M059J (cell line): ENCODE results near the gene FZD7. TPM values are rescaled to one million over a fixed set of nuclear protein-coding genes. Genes with fewer than 3 reads are reported as not detected.

Experiments
- DNase-seq: peaks from one replicate; pipeline ENCODE4 v3.0.0-alpha.2; 2012; ENCODE audit warnings: low read depth
- total RNA-seq: library from RNA; depleted of rRNA; stranded (reverse); fragments of >200 nt; shearing (Covaris generic); gene quantifications from 2 replicates; pipeline ENCODE4 v1.2.3, GENCODE V29; 2014

The FZD7 gene
- total RNA-seq, 1 experiment from 2014 or later: 39.8 TPM

GRCh38 chr2:202037086-202037485, 3.4 kb downstream of the FZD7 start:
- peak; percentile 79 for DNase-seq

DNA sequence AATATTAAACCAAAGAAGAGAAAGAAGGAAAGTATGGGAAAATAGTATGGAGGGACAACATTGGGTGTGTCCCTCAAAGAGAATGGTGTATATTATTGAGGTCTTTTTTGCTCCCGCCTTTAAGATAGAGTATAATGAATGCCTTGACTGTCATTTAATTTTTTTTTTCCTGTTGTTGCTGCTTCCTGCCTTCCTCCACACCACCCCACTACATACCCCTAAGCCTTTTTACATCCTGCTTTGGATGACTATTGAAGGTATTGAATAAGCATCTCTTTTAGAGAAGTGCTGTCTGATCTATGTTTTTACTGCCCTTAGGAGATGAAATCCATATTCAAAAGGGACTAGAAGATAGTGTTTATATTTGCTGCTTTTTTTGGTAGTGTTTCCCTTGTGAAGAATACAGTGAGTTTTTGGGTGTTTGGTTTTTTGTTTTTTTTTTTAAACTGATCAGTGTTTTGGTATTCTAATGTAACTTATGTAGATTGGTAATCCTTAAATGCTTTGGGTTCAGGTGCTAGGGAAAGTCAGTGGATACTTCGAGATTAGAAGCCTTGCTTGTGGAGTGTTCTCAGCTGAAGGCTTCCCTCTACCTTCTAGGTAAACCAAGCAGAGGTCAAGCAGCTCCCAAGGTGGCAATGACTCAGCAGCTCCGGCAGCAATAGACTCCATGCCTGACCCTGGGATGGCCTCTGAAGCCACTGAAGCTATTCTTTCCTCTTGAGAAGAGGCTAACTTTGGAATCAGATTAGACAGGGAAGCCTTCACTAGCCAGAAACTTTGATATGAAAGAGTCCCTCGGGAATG, 5.0 kb downstream of the FZD7 start:
- peak; percentile 87 for DNase-seq

DNA sequence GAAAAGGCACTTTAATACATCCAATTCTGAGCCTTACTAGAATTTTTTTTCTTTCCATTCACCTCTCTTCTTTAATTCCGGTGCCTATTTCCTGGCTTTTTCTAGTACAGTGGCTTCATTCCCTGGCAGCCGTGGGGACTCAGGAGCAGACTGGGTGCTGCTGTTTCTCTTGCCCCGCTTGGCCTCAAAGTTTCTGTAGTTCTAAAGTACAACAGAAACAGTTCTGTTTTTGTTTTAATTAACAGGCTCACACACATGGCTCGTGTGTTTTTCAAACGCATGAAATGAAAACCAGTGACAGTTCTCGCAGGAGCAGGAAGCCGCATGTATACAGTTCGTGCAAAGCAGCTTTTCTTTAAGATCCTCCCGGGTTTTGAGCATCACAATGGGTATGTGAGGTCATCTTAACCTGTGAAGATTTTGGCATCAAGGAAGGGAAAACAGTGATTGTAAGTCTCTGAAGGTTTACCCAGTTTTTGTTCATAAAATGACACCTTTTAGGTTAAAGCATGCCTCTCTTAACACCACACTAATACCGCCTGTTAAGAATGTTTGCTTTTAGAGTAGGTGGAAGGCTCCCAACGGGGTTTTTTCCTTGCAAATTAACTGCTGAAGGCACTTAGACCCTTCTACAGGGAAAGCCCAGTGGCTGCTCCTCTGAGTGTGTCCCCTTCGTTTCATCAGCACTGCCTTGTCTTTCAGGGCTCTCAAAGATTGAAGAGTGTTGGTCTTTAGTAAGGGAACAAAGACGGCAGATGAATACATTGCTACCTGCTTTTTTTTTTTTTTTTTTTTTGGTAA, 5.8 kb downstream of the FZD7 start:
- DNase-seq: no peak

DNA sequence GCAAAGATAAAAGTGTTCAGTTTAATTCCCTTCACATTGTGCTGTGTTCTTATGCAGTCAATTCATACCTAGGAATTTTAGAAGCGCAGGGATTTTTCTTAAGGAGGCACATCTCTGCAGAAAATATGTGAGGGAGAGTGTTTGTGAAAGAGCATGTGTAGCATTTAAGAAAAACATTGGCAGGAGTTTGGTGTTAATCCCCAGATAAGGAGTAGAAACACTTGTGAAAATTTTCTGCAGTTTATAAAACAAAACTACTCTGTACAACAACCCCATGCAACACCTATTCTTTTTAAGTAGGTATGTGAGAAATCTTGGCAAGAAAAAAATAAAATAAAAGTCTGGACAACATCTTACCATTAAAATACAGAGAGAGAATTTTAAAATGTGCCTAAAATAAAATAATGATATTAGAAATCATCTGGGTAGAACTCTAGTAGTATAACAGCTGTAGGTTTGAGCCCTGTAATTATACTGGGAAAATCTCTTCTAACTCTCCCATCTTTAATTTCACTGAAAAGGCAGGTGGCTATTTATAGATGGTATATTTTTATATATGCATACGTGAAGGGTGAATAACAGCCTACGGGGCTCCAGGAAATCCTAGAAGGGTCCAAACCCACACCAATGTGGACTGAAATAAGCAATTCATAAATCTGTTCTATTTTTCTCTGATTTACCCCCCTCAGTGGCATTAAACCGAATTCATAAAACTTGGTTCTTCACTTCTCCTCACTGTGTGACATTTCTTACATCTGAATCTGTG, 6.6 kb downstream of the FZD7 start:
- DNase-seq: no peak

- DNase-seq: peak; percentile 46
Measured at GRCh38 chr2:202042444-202042843, 8.8 kb downstream of the FZD7 start.

DNA sequence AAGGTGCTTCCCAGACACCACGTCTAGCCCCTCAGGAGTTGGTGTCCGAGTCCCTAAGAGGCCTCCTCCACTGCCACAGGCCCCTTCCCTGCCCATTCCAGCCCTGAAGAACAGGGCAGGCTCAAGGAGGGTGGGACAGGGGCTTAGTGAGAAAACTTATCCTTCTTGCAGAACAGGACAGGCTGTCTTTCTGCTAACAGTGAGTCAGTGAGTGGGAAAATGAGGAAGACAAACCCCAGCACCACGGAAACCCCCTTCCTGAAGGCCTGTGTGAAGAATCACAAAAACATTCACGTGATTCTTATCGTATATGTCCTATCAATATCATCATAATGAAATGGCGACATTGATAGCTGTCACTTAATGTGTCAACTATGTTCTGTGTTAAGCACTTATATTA, 9.8 kb downstream of the FZD7 start:
- DNase-seq: peak; percentile 9

GRCh38 chr2:202044777-202045176, 11.1 kb downstream of the FZD7 start:
- no peak for DNase-seq

DNA sequence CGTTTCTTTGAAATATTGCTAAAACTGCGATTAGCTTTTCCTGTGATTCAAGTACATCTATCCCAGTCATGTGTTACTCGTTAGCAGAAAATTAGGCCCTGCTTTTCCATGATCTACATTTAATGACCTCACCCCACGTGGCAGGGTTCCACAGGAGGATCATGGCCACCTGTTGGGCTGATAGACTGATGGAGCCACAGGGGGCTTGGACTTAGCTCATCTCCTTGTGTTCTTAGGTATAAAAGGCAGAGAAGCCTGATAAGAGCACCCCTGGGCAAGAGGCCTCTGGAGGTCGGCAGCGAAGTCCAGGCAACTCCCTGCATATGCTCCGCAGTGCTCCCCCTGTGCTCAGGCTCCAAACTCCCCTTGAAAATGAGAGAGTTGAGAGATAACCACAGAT, 12.9 kb downstream of the FZD7 start:
- DNase-seq: no peak

DNA sequence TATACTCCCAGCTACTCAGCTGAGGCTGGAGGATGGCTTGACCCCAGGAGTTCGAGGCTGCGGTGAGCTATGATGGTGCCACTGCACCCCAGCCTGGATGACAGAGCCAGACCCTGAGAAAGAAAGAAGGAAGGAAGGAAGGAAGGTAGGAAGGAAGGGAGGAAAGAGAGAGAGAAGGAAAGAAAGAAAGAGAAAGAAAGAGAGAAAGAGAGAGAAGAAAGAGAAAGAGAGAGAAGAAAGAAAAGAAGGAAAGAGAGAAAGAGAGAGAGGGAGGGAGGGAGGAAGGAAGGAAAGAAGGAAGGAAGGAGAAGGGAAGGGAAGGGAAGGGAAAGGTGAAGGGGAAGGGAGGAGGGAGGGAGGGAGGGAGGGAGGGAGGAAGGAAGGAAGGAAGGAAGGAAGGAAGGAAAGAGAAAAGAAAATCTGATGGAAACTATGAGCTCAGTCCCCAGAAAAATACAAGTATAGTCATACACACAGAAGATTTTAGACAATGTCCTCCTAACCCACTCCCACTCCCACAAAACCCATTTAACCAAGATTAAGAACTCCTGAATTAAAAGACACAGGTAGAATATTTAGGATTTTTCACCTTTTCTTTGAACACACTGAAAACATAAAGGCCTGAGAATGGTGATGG, 15.6 kb downstream of the FZD7 start:
- no peak for DNase-seq

DNA sequence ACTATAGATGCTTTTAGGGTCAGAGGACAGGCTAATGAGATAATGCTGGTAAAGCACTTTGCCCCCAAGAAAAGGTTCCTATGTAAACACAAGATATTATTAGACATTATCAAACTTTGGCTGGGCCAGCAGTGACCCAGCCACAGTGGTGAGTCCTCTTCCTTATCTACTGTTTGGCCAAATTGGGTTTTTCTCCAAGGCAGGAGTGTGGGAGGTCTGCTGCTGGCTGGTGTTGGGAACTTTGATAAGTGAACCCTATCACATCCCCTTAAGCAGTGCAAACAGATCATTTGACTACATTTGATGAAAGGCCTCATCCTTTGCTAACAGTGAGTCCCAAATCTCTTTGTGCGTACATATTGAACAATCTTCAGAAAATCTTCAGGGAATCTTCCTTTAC, 16.2 kb downstream of the FZD7 start:
- DNase-seq: no peak

DNA sequence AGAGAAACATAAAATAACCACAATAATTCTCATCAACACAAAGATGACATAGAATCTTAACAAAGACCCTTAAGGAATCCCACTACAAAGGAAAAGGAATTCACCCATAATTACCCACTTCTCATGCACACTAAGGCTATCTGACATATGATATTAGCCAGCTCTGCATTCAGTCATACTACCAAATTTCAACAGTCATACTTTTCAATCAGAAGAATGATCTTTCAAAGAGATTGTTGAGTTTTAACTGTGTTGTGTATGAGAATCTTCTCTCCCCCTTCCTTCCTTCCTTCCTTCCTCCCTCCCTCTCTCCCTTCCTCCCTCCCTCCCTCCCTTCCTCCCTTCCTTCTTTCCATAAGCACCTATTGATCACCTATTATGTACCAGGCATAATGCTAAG, 17.0 kb downstream of the FZD7 start:
- no peak for DNase-seq

- DNase-seq: peak; percentile 52
Measured at GRCh38 chr2:202051499-202052161, 18.0 kb downstream of the FZD7 start.

- no peak for DNase-seq
Measured at GRCh38 chr2:202052235-202052634, 18.6 kb downstream of the FZD7 start.

DNA sequence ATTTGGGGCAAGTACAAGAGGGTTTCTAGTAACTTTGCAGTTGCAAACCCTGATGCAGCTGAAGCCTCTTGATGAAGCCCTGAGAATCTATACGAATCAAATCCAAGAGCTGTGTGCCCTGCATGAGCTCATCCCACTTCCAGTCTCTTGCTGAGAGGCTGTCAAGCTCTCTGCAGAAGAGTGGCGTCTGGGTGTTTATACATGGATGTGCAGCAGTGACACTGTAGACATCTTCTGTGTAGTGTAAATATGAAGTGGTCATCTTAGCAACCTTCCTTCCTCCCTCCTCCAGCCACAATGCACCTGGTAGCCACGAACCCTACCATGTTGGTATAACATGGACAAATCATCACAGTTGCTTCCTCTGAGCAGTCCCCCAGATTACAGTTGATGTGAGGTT, 21.0 kb downstream of the FZD7 start:
- DNase-seq: no peak

GRCh38 chr2:202056611-202057010, 23.0 kb downstream of the FZD7 start:
- DNase-seq: no peak

DNA sequence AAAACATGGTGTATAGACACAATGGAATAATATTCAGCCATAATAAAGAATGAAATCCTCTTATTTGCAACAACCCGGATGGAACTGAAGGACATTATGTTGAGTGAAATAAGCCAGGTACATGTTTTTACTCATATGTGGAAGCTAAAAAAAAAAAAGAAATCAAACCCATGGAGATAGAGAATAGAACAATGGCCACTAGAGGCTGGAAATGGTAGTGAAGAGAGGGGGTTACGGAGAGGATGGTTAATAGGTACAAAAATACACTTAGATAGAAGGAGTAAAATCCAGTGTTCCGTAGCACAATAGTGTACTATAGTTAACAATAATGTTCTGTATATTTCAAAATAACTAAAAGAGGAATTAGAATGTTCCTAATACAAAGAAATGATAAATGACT, 26.6 kb downstream of the FZD7 start:
- no peak for DNase-seq

DNA sequence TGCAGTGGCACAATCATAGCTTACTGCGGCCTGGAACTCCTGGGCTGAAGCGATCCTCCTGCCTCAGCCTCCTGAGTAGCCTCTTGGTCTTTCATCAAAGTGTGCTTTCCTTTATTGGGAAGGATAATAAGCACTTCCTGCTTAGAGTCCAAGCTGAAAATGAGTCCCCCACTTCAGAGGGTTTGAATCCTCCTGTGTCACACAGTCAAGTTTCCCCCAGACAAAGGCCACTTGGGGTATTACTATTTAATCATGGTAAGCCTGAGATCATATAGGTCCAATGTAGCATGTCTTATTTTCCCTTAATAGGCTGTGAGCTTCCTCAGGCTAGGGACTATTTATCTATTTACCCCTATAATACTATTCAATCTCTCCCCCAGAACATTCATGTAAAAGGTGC, 28.0 kb downstream of the FZD7 start:
- no peak for DNase-seq

DNA sequence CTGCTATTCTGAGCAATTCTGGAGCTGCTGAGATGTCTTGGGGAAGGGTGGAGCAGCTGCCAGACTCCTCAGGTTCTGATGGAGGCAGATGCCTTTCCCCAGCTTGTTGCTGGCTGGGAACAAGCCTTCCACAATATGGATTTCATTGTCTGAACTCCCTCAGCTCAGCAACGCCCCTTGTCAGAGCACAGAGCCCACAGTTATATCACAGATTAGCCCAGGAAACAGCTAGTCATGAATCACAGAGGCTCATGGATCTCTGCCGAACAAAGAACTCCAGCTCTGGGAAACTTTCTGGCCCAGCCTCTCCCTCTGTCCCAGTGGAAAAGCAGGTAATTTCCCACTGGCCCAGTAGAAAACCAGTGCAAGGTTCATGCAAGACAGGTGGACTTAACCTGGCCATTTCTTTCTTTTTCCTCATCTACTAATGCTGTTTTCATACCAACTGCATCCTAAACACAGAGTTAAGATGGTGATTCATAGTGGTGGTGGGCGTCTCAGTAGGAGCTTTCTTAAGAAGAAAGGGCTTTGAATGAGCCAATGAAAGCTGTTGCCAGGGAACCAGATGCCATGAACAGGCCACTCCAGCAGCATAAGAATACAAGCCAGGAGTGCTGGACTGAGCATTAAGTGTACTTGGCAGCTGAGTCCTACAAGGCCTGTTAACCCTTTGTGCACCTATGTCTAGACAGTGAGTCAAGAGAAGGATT, 30.7 kb downstream of the FZD7 start:
- peak; percentile 60 for DNase-seq

DNA sequence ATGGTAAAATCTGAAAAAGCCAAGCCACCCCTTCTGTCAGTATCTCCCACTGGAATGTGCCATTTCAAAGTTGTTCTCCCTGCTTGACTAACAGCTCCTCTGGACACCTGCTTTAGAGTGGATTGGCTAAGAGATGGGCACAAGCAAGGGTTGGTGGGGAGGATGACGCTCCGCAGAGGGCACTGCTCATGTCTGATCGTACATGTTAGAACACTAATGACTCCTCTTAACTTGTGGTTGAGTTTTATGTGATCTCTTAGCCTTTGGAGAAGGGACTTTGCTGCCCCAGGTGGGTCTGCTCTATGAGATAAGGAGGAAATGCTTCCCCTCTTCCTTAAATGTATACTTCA, 31.2 kb downstream of the FZD7 start:
- no peak for DNase-seq

DNA sequence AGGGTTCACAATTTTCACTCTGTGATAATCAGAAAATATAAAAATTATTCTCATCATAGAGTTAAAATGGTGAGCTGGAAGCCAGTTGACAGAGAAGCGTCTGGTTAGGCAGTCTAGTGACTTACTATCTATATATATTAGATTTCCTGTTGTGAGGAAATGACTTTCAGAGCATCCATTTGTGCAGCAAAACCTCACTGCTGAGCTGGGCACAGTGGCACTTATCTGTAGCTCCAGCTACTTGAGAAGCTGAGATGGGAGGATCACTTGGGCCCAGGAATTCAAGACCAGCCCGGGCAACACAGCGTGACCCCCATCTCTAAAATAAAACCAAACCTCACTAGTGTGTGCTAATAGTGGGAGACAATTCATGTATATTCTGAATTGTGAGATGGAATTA, 32.2 kb downstream of the FZD7 start:
- no peak for DNase-seq

DNA sequence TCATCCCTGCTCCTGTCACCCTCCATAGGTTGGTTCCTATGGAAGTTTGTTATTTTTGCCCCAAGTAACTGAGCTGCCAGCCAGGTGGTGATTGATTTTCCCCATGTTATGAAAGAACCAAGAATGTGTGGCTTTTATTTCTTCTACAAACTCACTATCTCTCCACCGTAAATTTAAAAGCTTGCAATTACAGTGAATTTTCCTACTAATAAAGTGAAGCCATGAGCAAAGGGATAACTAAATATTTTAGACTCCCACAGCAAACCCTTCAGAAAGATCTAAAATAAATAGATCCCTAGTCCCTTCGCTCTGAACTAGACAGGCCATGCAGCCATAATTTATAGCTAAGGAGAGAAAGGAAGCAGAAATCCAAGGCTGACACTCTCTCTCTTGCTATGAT, 33.2 kb downstream of the FZD7 start:
- DNase-seq: no peak
